Measurements from ENCODE around the gene ASMT. TPM values are rescaled to one million over a fixed set of nuclear protein-coding genes. Genes with fewer than 3 reads are reported as not detected.
"Not testable (repeated sequence)": the region's sequence is repeated elsewhere in the genome, so short reads cannot be mapped to it uniquely, and the experiment has no call there.

The ASMT gene
- total RNA-seq, 2 experiments from 2014 or later = 0.41 TPM; not detected in 1

GRCh38 chrX:1652011-1652811 is 37.4 kb downstream of the ASMT start:
- H3K27ac Mint-ChIP-seq; H3K4me3 Mint-ChIP-seq; H3K36me3 Mint-ChIP-seq (ENCODE audit: low read depth); CTCF ChIA-PET; H3K4me1 Mint-ChIP-seq (ENCODE audit: low read depth); H3K27me3 Mint-ChIP-seq; H3K9me3 Mint-ChIP-seq; POLR2A ChIA-PET: not testable (repeated sequence)
- DNase-seq = peak; percentile 44
- ATAC-seq = peak; percentile 38
- intact Hi-C loops (cut with micrococcal nuclease) = loop anchor here (10.0 kb wide), 1 partner anchor 973 kb away; no protein-coding TSS in a partner anchor
- peak; percentile 90 for TF ChIP-seq CTCF (IDR thresholded peaks at IDR 0.05)

GRCh38 chrX:1656379-1656778 is 41.5 kb downstream of the ASMT start:
- Mint-ChIP-seq H3K9me3 (peaks cover 4% of the 10 kb centered on the region), H3K36me3 (ENCODE audit: low read depth) (peaks cover 23% of the 10 kb centered on the region), H3K27ac (no peak overlapping the region), H3K27me3 (no peaks in the 10 kb centered on the region), H3K4me3 (no peak overlapping the region), H3K4me1 (ENCODE audit: low read depth) (peaks cover 30% of the 10 kb centered on the region)
- POLR2A ChIA-PET = no interaction called here
- CTCF ChIA-PET = no interaction called here
- intact Hi-C loops (cut with micrococcal nuclease) = loop anchor here (10.0 kb wide), 1 partner anchor 968 kb away; no protein-coding TSS in a partner anchor
- TF ChIP-seq CTCF (IDR thresholded peaks at IDR 0.05) = no peak
- ATAC-seq (no peak), DNase-seq (no peak)

- DNase-seq = peak; percentile 84
- TF ChIP-seq CTCF (IDR thresholded peaks at IDR 0.05) = no peak
- H3K9me3 Mint-ChIP-seq = peaks cover 4% of the 10 kb centered on the region
- H3K36me3 Mint-ChIP-seq (ENCODE audit: low read depth) = peaks cover 29% of the 10 kb centered on the region
- H3K27ac Mint-ChIP-seq = peak overlapping the region; percentile 99
- intact Hi-C loops (cut with micrococcal nuclease) = loop anchor here (10.0 kb wide), 1 partner anchor 967 kb away; no protein-coding TSS in a partner anchor
- no peaks in the 10 kb centered on the region for H3K27me3 Mint-ChIP-seq
- ChIA-PET CTCF (no interaction called here), POLR2A (no interaction called here)
- ATAC-seq = peak; percentile 51
- H3K4me3 Mint-ChIP-seq = peak overlapping the region; percentile 100
- H3K4me1 Mint-ChIP-seq (ENCODE audit: low read depth) = peaks cover 28% of the 10 kb centered on the region
These were observed 42.7 kb downstream of the ASMT start for GRCh38 chrX:1657367-1658070.

GRCh38 chrX:1658071-1658491 is 43.2 kb downstream of the ASMT start:
- peaks cover 29% of the 10 kb centered on the region for H3K4me1 Mint-ChIP-seq (ENCODE audit: low read depth)
- H3K4me3 Mint-ChIP-seq = peak overlapping the region; percentile 100
- DNase-seq = peak; percentile 41
- H3K9me3 Mint-ChIP-seq = peaks cover 4% of the 10 kb centered on the region
- intact Hi-C loops (cut with micrococcal nuclease) = loop anchor here (10.0 kb wide), 1 partner anchor 967 kb away; no protein-coding TSS in a partner anchor
- ATAC-seq = no peak
- CTCF ChIA-PET = no interaction called here
- H3K27me3 Mint-ChIP-seq = no peaks in the 10 kb centered on the region
- TF ChIP-seq CTCF (IDR thresholded peaks at IDR 0.05) = no peak
- POLR2A ChIA-PET = no interaction called here
- peak overlapping the region; percentile 99 for H3K27ac Mint-ChIP-seq
- H3K36me3 Mint-ChIP-seq (ENCODE audit: low read depth) = peaks cover 30% of the 10 kb centered on the region
